ENCODE measurements around the gene DNM3.

DNA sequence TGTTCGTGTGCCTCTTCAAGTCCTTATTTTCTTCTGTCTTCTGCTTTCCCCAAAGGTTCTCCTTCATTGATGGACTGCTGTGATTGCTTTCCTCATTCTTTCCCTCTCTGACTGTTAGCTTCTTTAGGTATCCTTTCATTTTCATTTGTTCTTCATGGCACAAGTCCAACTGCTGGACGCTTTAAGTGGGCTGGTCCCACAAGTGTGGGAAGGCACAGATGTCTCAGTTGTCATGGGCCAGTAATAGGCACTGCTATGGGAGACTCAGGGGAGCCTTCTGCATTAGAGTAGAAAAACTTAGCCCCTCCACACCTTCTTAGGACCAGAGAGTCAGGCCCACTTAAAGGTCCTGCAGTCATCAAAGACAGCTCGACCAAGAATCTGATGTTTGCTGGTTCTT, 456.8 kb downstream of the DNM3 start:
- TF ChIP-seq, protein P1, sequence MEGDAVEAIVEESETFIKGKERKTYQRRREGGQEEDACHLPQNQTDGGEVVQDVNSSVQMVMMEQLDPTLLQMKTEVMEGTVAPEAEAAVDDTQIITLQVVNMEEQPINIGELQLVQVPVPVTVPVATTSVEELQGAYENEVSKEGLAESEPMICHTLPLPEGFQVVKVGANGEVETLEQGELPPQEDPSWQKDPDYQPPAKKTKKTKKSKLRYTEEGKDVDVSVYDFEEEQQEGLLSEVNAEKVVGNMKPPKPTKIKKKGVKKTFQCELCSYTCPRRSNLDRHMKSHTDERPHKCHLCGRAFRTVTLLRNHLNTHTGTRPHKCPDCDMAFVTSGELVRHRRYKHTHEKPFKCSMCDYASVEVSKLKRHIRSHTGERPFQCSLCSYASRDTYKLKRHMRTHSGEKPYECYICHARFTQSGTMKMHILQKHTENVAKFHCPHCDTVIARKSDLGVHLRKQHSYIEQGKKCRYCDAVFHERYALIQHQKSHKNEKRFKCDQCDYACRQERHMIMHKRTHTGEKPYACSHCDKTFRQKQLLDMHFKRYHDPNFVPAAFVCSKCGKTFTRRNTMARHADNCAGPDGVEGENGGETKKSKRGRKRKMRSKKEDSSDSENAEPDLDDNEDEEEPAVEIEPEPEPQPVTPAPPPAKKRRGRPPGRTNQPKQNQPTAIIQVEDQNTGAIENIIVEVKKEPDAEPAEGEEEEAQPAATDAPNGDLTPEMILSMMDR (IDR thresholded peaks at IDR 0.05; ENCODE audit: low read length): no peak
- TF ChIP-seq EZH2 (IDR thresholded peaks at IDR 0.05; ENCODE audit: borderline replicate concordance, low read length): no peak

All from OCI-LY1 (cell line).